Tibial artery (tissue), 4 donors: Measurements from ENCODE around the gene ANK2.

Experiments
- DNase-seq, 2 donors: peaks; one replicate each; pipeline ENCODE4 v3.0.0-alpha.2; 2019
- H3K27ac ChIP-seq, 2 donors: fragments of 200-600 bp; sonication (generic) in 1 of 2; 1 replicate in 1 of 2; 2 replicates in 1 of 2; pipeline ENCODE4 v1.5.1; 2018 to 2019; ENCODE audit warnings: mild to moderate bottlenecking in 1 of 2
- H3K27me3 ChIP-seq, 2 donors: fragments of 200-600 bp; sonication (generic) in 1 of 2; one replicate each; pipeline versions ENCODE4 v1.5.1 to v1.6.0; 2016 to 2019
- H3K36me3 ChIP-seq, 3 donors: fragments of 200-600 bp; sonication (generic) in 2 of 3; one replicate each; pipeline ENCODE4 v1.5.1; 2016 to 2019; ENCODE audit warnings: mild to moderate bottlenecking in 2 of 3
- H3K4me1 ChIP-seq, 4 donors: fragments of 200-600 bp; sonication (generic) in 2 of 4; 1 replicate in 3 of 4; 2 replicates in 1 of 4; pipeline ENCODE4 v1.5.1; 2016 to 2019
- H3K4me3 ChIP-seq, 2 donors: fragments of 200-600 bp; sonication (generic) in 1 of 2; 1 replicate in 1 of 2; 2 replicates in 1 of 2; pipeline ENCODE4 v1.5.1; 2018 to 2019; ENCODE audit warnings: mild to moderate bottlenecking in 2 of 2
- H3K9me3 ChIP-seq, 3 donors: fragments of 200-600 bp; sonication (generic) in 1 of 3; one replicate each; pipeline ENCODE4 v1.5.1; 2016 to 2019
- CTCF ChIP-seq, 2 experiments: fragments of 200-600 bp in 1 of 2; fragments of 450-650 bp in 1 of 2; IDR thresholded peaks; one replicate each; pipeline ENCODE4 v1.5.1; 2017 to 2019; ENCODE audit warnings: antibody characterized with exemption in 2 of 2, mild to moderate bottlenecking in 1 of 2, moderate library complexity in 1 of 2
- intact Hi-C: fragments of 100-400 bp; cut with DNase I; formaldehyde crosslinking; loops from one replicate; pipeline ENCODE4 v1.15.0; 2023; ENCODE audit warnings: low total_unique reads

The ANK2 gene

GRCh38 chr4:113384600-113384999 lies 335.1 kb downstream of the ANK2 start:
- Histone ChIP-seq H3K9me3 (no peaks in the 10 kb centered on the region), H3K4me3 (no peak overlapping the region), H3K4me1 (peaks cover 0 to 41% (median 17%) of the 10 kb centered on the region in 4 donors), H3K27ac (peak overlapping the region in 1 of 2 donors; percentile 5), H3K36me3 (no peaks in the 10 kb centered on the region), H3K27me3 (no peaks in the 10 kb centered on the region)
- no peak for TF ChIP-seq CTCF (IDR thresholded peaks at IDR 0.05)
- no peak for DNase-seq
- intact Hi-C loops = no loop called here

- Histone ChIP-seq H3K27ac (no peak overlapping the region), H3K4me3 (no peak overlapping the region), H3K27me3 (no peaks in the 10 kb centered on the region), H3K9me3 (no peaks in the 10 kb centered on the region), H3K4me1 (peaks cover 0 to 41% (median 17%) of the 10 kb centered on the region in 4 donors), H3K36me3 (no peaks in the 10 kb centered on the region)
- DNase-seq = no peak
- TF ChIP-seq CTCF (IDR thresholded peaks at IDR 0.05) = no peak
- intact Hi-C loops = no loop called here
Measured at GRCh38 chr4:113385281-113385899, 335.9 kb downstream of the ANK2 start.

- intact Hi-C loops = no loop called here
- Histone ChIP-seq H3K4me1 (peaks cover 0 to 23% (median 8%) of the 10 kb centered on the region in 4 donors), H3K27me3 (no peaks in the 10 kb centered on the region), H3K4me3 (no peak overlapping the region), H3K36me3 (no peaks in the 10 kb centered on the region), H3K9me3 (no peaks in the 10 kb centered on the region), H3K27ac (no peak overlapping the region)
- TF ChIP-seq CTCF (IDR thresholded peaks at IDR 0.05) = no peak
- DNase-seq = no peak
Measured at GRCh38 chr4:113389160-113389559, 339.7 kb downstream of the ANK2 start.

- H3K36me3 ChIP-seq = no peaks in the 10 kb centered on the region
- no peak for TF ChIP-seq CTCF (IDR thresholded peaks at IDR 0.05)
- no peak overlapping the region for H3K4me3 ChIP-seq
- no peaks in the 10 kb centered on the region for H3K27me3 ChIP-seq
- no peak overlapping the region for H3K27ac ChIP-seq
- intact Hi-C loops = no loop called here
- no peak for DNase-seq
- H3K9me3 ChIP-seq = no peaks in the 10 kb centered on the region
- peaks cover 0 to 9% (median 1%) of the 10 kb centered on the region in 4 donors for H3K4me1 ChIP-seq
Measured at GRCh38 chr4:113390850-113391249, 341.4 kb downstream of the ANK2 start.

- H3K4me3 ChIP-seq = no peak overlapping the region
- DNase-seq = no peak
- H3K36me3 ChIP-seq = no peaks in the 10 kb centered on the region
- intact Hi-C loops = no loop called here
- H3K27me3 ChIP-seq = no peaks in the 10 kb centered on the region
- no peak for TF ChIP-seq CTCF (IDR thresholded peaks at IDR 0.05)
- H3K4me1 ChIP-seq = peaks cover 0 to 12% (median 9%) of the 10 kb centered on the region in 4 donors
- no peaks in the 10 kb centered on the region for H3K9me3 ChIP-seq
- no peak overlapping the region for H3K27ac ChIP-seq
Measured at GRCh38 chr4:113394108-113394729, 344.8 kb downstream of the ANK2 start.
